ENCODE measurements around the gene AKAP12.
A peak's percentile ranks its signal among the peaks of the same experiment; 100 is the strongest.

AKAP12 gene, protein sequence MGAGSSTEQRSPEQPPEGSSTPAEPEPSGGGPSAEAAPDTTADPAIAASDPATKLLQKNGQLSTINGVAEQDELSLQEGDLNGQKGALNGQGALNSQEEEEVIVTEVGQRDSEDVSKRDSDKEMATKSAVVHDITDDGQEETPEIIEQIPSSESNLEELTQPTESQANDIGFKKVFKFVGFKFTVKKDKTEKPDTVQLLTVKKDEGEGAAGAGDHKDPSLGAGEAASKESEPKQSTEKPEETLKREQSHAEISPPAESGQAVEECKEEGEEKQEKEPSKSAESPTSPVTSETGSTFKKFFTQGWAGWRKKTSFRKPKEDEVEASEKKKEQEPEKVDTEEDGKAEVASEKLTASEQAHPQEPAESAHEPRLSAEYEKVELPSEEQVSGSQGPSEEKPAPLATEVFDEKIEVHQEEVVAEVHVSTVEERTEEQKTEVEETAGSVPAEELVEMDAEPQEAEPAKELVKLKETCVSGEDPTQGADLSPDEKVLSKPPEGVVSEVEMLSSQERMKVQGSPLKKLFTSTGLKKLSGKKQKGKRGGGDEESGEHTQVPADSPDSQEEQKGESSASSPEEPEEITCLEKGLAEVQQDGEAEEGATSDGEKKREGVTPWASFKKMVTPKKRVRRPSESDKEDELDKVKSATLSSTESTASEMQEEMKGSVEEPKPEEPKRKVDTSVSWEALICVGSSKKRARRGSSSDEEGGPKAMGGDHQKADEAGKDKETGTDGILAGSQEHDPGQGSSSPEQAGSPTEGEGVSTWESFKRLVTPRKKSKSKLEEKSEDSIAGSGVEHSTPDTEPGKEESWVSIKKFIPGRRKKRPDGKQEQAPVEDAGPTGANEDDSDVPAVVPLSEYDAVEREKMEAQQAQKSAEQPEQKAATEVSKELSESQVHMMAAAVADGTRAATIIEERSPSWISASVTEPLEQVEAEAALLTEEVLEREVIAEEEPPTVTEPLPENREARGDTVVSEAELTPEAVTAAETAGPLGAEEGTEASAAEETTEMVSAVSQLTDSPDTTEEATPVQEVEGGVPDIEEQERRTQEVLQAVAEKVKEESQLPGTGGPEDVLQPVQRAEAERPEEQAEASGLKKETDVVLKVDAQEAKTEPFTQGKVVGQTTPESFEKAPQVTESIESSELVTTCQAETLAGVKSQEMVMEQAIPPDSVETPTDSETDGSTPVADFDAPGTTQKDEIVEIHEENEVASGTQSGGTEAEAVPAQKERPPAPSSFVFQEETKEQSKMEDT (N-terminal part only)

DNA sequence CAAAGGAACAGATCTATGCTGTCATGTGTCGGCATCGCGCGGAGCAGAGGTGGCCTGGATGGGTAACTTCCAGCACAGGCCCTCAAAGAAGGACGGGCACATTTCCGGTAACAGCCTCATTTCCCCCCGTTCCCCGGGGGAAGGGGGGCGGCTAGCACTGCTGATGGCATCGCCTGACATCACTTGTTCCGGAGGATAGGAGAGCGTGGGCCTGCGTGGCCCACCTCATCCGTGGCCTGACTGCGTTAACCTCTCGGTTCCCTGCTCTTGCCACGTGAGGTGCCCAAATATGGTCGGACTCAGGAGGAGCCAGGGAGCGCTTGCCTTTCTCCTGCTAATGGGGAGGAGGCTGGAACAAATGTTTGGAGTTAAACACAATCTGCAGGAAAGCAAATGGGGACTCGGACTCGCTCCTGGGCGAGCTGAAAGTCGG is at the start of gene AKAP12:
AKAP12 (plus strand) TSS at position 365 of the 433 bp plus-strand sequence. CDS start 596 bp downstream, outside the sequence.
- H3K4me1 Mint-ChIP-seq (ENCODE audit: low read depth): peaks cover 13% of the 10 kb centered on the region
- no peak within 1 kb of the TSS for H3K27ac Mint-ChIP-seq
- peak within 1 kb of the TSS; percentile 83 for H3K4me3 Mint-ChIP-seq
- no peaks in the 10 kb centered on the region for H3K36me3 Mint-ChIP-seq (ENCODE audit: low read depth)
- H3K27me3 Mint-ChIP-seq (ENCODE audit: low read depth): peaks cover 73% of the 10 kb centered on the region
- H3K9me3 Mint-ChIP-seq: no peaks in the 10 kb centered on the region

DNA sequence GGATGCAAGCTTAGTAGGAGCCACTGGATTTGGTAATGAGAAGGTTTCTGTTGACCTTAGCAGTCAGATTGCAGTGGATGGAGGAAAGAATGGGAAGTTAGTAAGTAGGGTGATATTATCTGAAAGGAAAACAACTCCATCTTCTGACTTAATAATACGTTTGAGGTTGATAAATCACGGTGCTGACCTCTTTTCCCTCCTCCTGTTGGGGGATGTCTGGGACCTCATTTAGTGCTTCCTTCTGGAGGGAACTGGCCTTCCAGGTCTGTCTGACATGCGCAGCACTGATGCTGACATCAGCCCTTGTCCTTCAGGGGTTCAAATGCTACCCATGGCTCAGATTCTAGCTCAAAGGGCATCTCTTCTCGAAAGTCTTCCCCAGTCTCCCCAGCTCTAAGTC is 48.2 kb upstream of the AKAP12 start:
- H3K27ac Mint-ChIP-seq: no peak overlapping the region

DNA sequence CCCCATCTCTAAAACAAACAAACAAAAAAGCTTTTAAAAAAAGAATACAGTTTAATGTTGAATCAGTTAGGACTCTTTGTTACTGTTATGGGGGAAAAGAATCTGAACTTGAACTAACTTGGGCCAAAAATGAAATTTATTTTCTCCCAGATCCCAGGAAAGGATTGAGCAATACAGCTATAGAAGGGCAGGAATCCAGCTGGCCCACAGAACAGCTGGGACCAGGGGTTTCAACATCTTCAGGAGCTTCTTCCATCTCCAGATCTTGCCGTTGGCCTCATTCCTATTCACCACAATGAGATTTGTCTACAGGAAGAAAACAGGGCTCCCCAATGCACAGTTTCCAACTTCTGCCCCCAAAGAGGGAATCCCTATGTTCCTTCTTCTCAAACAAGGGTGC is 43.2 kb upstream of the AKAP12 start:
- Mint-ChIP-seq H3K27me3 (ENCODE audit: low read depth) (peaks cover 9% of the 10 kb centered on the region), H3K36me3 (ENCODE audit: low read depth) (no peaks in the 10 kb centered on the region), H3K27ac (no peak overlapping the region), H3K4me3 (no peak overlapping the region), H3K9me3 (no peaks in the 10 kb centered on the region), H3K4me1 (ENCODE audit: low read depth) (no peaks in the 10 kb centered on the region)

More for the DNA sequence above, 48.2 kb upstream of the AKAP12 start:
- Mint-ChIP-seq H3K27me3 (ENCODE audit: low read depth) (no peaks in the 10 kb centered on the region), H3K36me3 (ENCODE audit: low read depth) (no peaks in the 10 kb centered on the region), H3K4me1 (ENCODE audit: low read depth) (no peaks in the 10 kb centered on the region), H3K4me3 (no peak overlapping the region), H3K9me3 (no peaks in the 10 kb centered on the region)

DNA sequence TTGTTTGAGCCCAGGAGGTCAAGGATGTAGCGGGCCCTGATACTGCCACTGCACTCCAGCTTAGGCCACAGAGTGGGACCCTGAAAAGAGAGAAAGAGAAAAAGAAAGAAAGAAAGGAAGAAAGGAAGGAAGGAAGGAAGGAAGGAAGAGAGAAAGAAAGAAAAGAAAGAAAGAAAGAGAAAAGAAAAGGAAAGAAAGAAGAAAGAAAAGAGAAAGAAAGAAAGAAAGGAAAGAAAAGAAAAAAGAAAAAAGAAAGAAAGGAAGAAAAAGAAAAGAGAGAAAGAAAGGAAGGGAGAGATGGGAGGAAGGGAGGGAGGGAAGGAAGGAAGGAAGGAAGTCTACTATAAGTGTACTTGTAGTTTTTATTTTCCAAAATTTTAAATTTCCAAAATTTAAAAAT is 42.2 kb upstream of the AKAP12 start:
- H3K27ac Mint-ChIP-seq: no peak overlapping the region
- no peak overlapping the region for H3K4me3 Mint-ChIP-seq
- peaks cover 9% of the 10 kb centered on the region for H3K27me3 Mint-ChIP-seq (ENCODE audit: low read depth)
- no peaks in the 10 kb centered on the region for H3K4me1 Mint-ChIP-seq (ENCODE audit: low read depth)
- H3K36me3 Mint-ChIP-seq (ENCODE audit: low read depth): no peaks in the 10 kb centered on the region
- no peaks in the 10 kb centered on the region for H3K9me3 Mint-ChIP-seq

DNA sequence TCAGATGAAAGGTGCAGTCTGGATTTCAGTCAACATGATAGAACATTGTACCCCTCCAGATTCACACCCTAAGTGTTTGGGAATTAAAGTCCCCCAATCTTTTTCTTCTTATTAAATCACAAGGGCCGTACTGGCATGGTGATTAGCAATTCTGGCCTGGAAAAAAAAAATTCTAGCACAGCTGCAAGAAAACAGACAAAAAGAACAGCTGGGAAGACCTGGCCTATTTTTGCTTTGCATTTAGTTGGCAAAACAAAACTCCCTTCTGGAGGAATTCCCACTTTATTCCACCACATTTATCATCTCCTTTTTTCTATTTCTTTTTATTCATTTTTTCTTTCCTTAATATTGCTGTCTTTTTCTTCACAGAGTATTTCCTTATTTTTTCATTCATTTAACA is 39.8 kb upstream of the AKAP12 start:
- H3K4me1 Mint-ChIP-seq (ENCODE audit: low read depth): no peaks in the 10 kb centered on the region
- H3K36me3 Mint-ChIP-seq (ENCODE audit: low read depth): no peaks in the 10 kb centered on the region

DNA sequence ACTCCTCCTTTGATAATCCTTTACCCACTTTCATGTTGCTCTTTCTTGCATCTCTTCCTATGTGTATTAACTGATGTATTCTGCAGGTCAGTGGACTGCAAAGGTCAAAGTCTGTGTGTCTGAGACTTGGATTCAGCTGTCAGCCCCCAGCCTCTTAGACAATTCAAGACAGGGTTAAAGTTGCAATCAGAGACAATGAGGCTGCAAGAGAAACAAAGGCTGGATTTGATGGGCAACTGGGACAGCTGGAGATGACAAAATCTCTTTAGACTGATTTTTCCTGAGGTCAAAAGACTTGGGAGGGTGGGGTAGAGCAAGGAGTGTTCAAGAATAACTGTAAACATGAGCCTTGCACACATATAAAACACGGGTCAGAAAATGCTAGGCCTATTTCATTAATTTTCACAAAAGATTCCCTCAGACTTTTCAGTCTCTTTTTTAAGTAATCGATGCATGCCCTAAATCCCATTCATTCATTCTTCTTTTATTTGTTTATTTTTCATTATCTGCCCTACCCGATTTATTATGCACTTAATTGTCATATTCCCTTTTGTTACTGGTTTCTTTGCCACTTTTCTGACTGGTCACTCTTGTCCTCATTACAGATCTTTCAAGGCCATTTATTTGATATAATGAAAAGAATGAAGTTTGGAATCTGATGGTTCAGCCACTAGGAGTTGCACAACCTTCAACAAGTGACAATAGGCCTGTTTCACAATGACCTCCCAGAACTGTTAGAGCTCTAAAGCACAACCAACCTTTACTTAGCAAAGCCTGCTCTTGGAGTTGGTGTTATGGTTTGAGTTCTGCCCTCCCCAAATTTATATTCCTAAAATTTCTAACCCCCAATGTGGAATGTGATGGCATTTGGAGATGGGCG is 33.8 kb upstream of the AKAP12 start:
- Mint-ChIP-seq H3K4me1 (ENCODE audit: low read depth) (no peaks in the 10 kb centered on the region), H3K27me3 (ENCODE audit: low read depth) (peaks cover 30% of the 10 kb centered on the region), H3K36me3 (ENCODE audit: low read depth) (no peaks in the 10 kb centered on the region), H3K27ac (no peak overlapping the region), H3K9me3 (no peaks in the 10 kb centered on the region), H3K4me3 (no peak overlapping the region)

More for the DNA sequence above, 39.8 kb upstream of the AKAP12 start:
- Mint-ChIP-seq H3K27me3 (ENCODE audit: low read depth) (peaks cover 23% of the 10 kb centered on the region), H3K4me3 (no peak overlapping the region), H3K9me3 (no peaks in the 10 kb centered on the region), H3K27ac (no peak overlapping the region)

DNA sequence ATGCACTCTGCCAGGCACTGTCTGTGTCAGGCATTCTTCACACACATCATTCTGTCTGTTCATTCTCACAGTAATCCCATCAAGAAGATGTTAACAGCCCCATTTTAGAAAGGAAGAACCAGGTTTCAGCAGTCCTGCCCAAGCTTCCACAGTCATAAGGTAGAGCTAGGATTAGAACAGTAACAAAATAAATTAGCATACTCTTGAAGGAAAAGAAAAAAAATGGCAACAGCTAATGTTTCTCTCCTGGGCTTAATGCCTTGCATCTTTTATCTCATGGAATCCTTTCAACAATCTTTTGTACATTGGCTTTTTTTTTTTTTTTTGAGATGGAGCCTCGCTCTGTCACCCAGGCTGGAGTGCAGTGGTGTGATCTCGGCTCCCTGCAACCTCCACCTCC is 32.1 kb upstream of the AKAP12 start:
- Mint-ChIP-seq H3K27ac (no peak overlapping the region), H3K9me3 (peaks cover 6% of the 10 kb centered on the region), H3K27me3 (ENCODE audit: low read depth) (peaks cover 28% of the 10 kb centered on the region), H3K4me1 (ENCODE audit: low read depth) (no peaks in the 10 kb centered on the region), H3K36me3 (ENCODE audit: low read depth) (no peaks in the 10 kb centered on the region), H3K4me3 (no peak overlapping the region)

DNA sequence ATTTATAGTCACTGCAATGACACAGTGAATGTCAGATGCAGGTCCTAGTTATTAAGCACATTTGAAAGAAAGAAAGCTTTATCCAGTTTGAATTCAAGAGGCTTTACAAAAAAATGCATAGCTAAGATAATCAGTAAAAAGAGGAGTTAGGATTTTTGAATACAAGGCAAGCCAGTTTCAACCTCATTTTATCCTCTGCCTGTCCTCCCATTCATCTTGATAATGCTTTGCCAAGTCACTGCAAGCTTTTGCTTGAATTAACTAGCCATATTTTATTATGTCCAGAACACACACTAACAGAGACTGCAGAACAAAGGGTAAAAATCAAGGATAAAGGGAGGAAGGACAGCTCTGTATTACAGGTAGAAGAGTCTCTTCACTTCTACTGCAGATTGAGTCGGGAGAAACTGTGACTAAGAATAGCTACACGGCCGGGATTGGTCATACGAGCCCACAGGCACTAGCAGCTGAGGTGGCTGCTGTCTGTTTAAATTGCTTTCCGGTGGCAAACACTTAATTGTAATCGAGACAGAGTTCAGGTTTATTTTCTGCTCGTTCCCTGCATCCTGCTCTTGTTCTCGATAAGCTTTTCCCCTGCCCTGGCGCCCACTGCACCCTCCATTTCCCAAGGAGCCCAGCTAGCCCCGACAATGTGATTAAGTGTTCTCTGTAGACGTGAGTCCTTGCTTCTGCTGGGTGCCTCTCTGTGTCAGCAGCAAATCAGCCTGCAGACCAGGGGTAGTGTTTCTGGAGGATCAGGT is 30.5 kb upstream of the AKAP12 start:
- no peaks in the 10 kb centered on the region for H3K36me3 Mint-ChIP-seq (ENCODE audit: low read depth)
- H3K27me3 Mint-ChIP-seq (ENCODE audit: low read depth): peaks cover 16% of the 10 kb centered on the region
- H3K9me3 Mint-ChIP-seq: peaks cover 6% of the 10 kb centered on the region
- no peaks in the 10 kb centered on the region for H3K4me1 Mint-ChIP-seq (ENCODE audit: low read depth)
- no peak overlapping the region for H3K4me3 Mint-ChIP-seq
- no peak overlapping the region for H3K27ac Mint-ChIP-seq

DNA sequence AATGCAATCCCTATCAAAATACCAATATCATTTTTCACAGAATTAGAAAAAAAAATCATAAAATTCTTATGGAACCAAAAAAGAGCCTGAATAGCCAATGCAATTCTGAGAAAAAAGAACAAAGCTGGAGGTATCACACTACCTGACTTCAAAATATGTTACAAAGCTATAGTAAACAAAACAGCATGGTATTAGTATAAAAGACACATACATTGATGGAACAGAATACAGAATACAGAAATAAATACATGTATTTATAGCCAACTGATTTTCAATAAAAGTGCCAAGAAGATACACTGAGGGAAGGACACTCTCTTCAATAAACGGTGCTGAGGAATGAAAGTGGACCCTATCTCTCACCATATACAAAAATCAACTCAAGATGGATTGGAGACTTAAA is 28.7 kb upstream of the AKAP12 start:
- no peaks in the 10 kb centered on the region for H3K4me1 Mint-ChIP-seq (ENCODE audit: low read depth)

DNA sequence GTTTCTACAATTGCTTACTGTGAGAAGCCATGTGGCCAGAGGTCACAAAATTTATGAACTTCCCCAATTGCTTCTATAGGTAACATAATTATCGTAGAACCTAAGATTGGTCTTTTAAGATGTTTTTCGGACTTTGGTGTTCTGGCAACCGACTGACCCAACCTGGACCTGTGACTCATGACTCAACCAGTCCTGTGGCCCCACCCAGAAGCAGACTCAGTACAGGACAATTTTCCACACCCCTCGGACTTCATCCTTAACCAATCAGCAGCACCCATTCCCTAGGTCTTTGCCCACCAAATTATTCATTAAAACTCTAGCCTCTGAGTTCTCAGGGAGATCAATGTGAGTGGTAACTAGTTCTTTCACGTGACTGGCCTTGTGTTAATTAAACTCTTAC is 26.4 kb upstream of the AKAP12 start:
- Mint-ChIP-seq H3K9me3 (peaks cover 6% of the 10 kb centered on the region), H3K4me3 (no peak overlapping the region), H3K4me1 (ENCODE audit: low read depth) (no peaks in the 10 kb centered on the region), H3K36me3 (ENCODE audit: low read depth) (no peaks in the 10 kb centered on the region), H3K27ac (no peak overlapping the region), H3K27me3 (ENCODE audit: low read depth) (peaks cover 13% of the 10 kb centered on the region)

More for the DNA sequence above, 28.7 kb upstream of the AKAP12 start:
- H3K27ac Mint-ChIP-seq: no peak overlapping the region
- peaks cover 16% of the 10 kb centered on the region for H3K27me3 Mint-ChIP-seq (ENCODE audit: low read depth)
- H3K36me3 Mint-ChIP-seq (ENCODE audit: low read depth): no peaks in the 10 kb centered on the region
- peaks cover 6% of the 10 kb centered on the region for H3K9me3 Mint-ChIP-seq
- no peak overlapping the region for H3K4me3 Mint-ChIP-seq

DNA sequence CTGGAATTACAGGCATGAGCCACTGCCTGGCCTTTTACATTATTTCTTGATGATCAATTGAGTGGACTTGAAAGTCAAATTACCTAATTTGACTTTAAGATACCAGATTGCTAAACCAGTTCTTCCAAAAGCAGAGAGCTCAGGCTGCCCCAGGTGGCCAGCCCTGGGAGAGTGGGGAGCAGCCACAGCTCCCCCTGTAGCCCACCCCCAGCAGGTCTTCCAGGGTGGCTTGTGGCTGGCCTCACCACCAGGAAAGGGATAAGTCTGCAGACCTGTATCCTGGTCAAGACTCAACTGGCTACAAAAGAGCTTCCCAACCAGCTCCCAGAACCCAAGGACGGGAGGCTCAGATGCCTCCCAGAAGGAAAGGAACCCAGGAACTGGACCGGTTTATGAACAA is 23.8 kb upstream of the AKAP12 start:
- Mint-ChIP-seq H3K4me3 (no peak overlapping the region), H3K27me3 (ENCODE audit: low read depth) (no peaks in the 10 kb centered on the region), H3K4me1 (ENCODE audit: low read depth) (no peaks in the 10 kb centered on the region), H3K27ac (no peak overlapping the region), H3K36me3 (ENCODE audit: low read depth) (no peaks in the 10 kb centered on the region), H3K9me3 (peaks cover 6% of the 10 kb centered on the region)

DNA sequence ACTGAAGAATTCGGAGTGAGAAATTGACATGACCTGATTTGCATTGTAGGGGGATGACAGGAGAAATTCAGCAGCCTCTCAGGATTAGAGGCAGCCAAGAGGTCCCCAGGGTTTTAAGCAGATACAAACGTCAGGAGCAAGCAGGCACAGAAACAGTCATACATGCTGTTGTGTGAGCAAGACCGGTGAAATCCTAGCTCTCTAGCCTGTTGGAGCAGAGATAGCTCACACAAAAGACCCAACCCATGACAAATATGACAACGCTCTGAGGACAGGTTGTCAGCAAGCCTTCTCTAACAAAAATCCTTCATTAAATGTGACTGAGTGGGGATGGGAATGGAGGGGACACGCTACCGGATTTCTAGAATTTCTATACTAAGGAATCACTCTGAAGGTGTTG is 23.0 kb upstream of the AKAP12 start:
- Mint-ChIP-seq H3K27me3 (ENCODE audit: low read depth) (no peaks in the 10 kb centered on the region), H3K4me3 (no peak overlapping the region), H3K4me1 (ENCODE audit: low read depth) (no peaks in the 10 kb centered on the region), H3K9me3 (no peaks in the 10 kb centered on the region), H3K36me3 (ENCODE audit: low read depth) (no peaks in the 10 kb centered on the region), H3K27ac (no peak overlapping the region)

DNA sequence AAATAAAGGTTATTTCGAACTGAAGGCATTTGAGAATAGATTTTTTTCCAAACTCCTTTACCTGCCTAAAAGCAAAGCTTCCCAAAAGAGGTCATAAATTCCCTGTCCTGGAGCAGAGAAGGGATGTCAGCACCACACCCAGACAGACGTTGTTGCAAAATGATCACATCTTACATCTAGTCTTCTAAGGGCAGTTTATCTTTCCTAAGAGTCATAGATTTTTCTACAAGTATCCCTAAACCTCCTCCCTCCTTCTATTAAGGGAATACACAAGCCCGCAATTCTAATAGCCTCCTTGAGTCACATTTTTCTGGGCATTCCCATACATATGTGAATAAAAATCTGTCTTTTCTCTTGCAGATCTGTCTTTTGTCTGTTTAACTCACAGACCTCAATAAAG is 20.6 kb upstream of the AKAP12 start:
- Mint-ChIP-seq H3K27me3 (ENCODE audit: low read depth) (no peaks in the 10 kb centered on the region), H3K36me3 (ENCODE audit: low read depth) (no peaks in the 10 kb centered on the region), H3K27ac (no peak overlapping the region), H3K4me3 (no peak overlapping the region), H3K9me3 (no peaks in the 10 kb centered on the region), H3K4me1 (ENCODE audit: low read depth) (no peaks in the 10 kb centered on the region)

All from T-helper 1 cell treated with Interleukin-12 subunit alpha and Interleukin-12 subunit beta and Interleukin-4 antibody, amounts not matched to agents 30 μg/mL and 1 μg/mL, for 36 hours (primary cell).